HCT116 (cell line): ENCODE results near the gene FBXO42. TPM values are rescaled to one million over a fixed set of nuclear protein-coding genes. Genes with fewer than 3 reads are reported as not detected.

ENCODE experiments used
- ATAC-seq: fragments of 200-7000 bp; cut with Tn5 transposase; 2 replicates; pipeline ENCODE4 v1.9.1; 2020; ENCODE audit warnings: mild to moderate bottlenecking, moderate library complexity
- BruUV-seq: library from RNA; stranded (reverse); fragments of 400-500 nt; replicated peaks from 2 replicates; lab custom pipeline; 2021; lab: Mats Ljungman, UMichigan
- CTCF ChIA-PET: fragments of 300-600 bp; sonication (Branson Sonifier 250); formaldehyde crosslinking; loops from one replicate; lab custom pipeline; 2021; ENCODE audit warnings: antibody characterized with exemption; lab: Charles Lee
- POLR2A ChIA-PET: fragments of 300-600, 350-600 bp; sonication (Branson Sonifier 250); formaldehyde crosslinking; loops from one replicate; lab custom pipeline; 2021; ENCODE audit warnings: antibody characterized with exemption; lab: Charles Lee
- RAD21 ChIA-PET, 2 experiments: fragments of 300-600 bp; sonication (Branson Sonifier 250); formaldehyde crosslinking; loops; one replicate each; lab custom pipeline; 2023; ENCODE audit warnings: low total read pairs in 2 of 2; ENCODE audit not compliant: uncharacterized antibody in 2 of 2, unreplicated experiment in 2 of 2, low non-redundant PET in 1 of 2; lab: Charles Lee
- DNase-seq: peaks from one replicate; pipeline ENCODE4 v3.0.0-alpha.2; 2010; ENCODE audit warnings: low read depth, low spot score
- H2AFZ ChIP-seq: fragments of 200-600 bp; shearing (Covaris generic), sonication (generic); 2 replicates; pipeline ENCODE4 v1.6.1; 2017; ENCODE audit warnings: low read depth, mixed run types, mixed read lengths, antibody characterized with exemption, low read length; ENCODE audit not compliant: poor library complexity, severe bottlenecking
- H3K27ac ChIP-seq: 2 replicates; pipeline ENCODE4 v1.5.1; 2012; ENCODE audit warnings: low read depth, low read length
- H3K27me3 ChIP-seq: fragments of 200-600 bp; sonication (generic); 2 replicates; pipeline ENCODE4 v1.6.1; 2016; ENCODE audit warnings: mixed run types, low read length, mixed read lengths; ENCODE audit not compliant: insufficient read depth
- H3K36me3 ChIP-seq, 2 experiments: fragments of 200-500 bp in 1 of 2; fragments of 200-600 bp in 1 of 2; sonication (Bioruptor generic) in 1 of 2; sonication (generic) in 1 of 2; 2 replicates each; pipeline versions ENCODE4 v1.5.1 to v1.6.1; 2014 to 2016; ENCODE audit warnings: low read length in 2 of 2, inconsistent platforms in 1 of 2, mixed read lengths in 1 of 2, mixed run types in 1 of 2; ENCODE audit not compliant: insufficient read depth in 2 of 2, control insufficient read depth in 1 of 2
- H3K4me1 ChIP-seq, 2 experiments: fragments of 200-600 bp in 1 of 2; sonication (generic) in 1 of 2; 2 replicates each; pipeline versions ENCODE4 v1.5.1 to v1.6.1; 2012 to 2017; ENCODE audit warnings: low read length in 2 of 2, inconsistent platforms in 1 of 2, mild to moderate bottlenecking in 1 of 2, mixed read lengths in 1 of 2, mixed run types in 1 of 2, moderate library complexity in 1 of 2; ENCODE audit not compliant: insufficient read depth in 2 of 2, control insufficient read depth in 1 of 2
- H3K4me2 ChIP-seq: fragments of 200-600 bp; sonication (generic); 2 replicates; pipeline ENCODE4 v1.6.1; 2017; ENCODE audit warnings: mixed run types, low read length, mixed read lengths
- H3K4me3 ChIP-seq, 2 experiments: fragments of 200-600 bp in 1 of 2; sonication (generic) in 1 of 2; replicated peaks in 1 of 2; 2 replicates each; pipeline ENCODE4 v1.5.1; 2011 to 2016; ENCODE audit warnings: low read length in 2 of 2, control low read depth in 1 of 2, low read depth in 1 of 2, mild to moderate bottlenecking in 1 of 2, mixed read lengths in 1 of 2, mixed run types in 1 of 2
- H3K79me2 ChIP-seq: fragments of 200-600 bp; sonication (generic); 2 replicates; pipeline ENCODE4 v1.6.1; 2017; ENCODE audit warnings: mild to moderate bottlenecking, mixed run types, low read length, moderate library complexity, mixed read lengths; ENCODE audit not compliant: insufficient read depth
- H3K9ac ChIP-seq: fragments of 200-600 bp; sonication (generic); 2 replicates; pipeline ENCODE4 v1.6.1; 2016; ENCODE audit warnings: low read length, mixed read lengths
- H3K9me2 ChIP-seq: fragments of 200-600 bp; sonication (generic), shearing (Covaris generic); 2 replicates; pipeline ENCODE4 v1.6.1; 2017; ENCODE audit warnings: mixed run types, mild to moderate bottlenecking, moderate library complexity; ENCODE audit not compliant: insufficient read depth
- H3K9me3 ChIP-seq, 2 experiments: fragments of 200-500 bp in 1 of 2; fragments of 200-600 bp in 1 of 2; sonication (Bioruptor generic) in 1 of 2; sonication (generic) in 1 of 2; 2 replicates each; pipeline ENCODE4 v1.6.1; 2014 to 2017; ENCODE audit warnings: low read length in 2 of 2, mixed read lengths in 2 of 2, inconsistent platforms in 1 of 2, low read depth in 1 of 2, mild to moderate bottlenecking in 1 of 2, mixed run types in 1 of 2, moderate library complexity in 1 of 2; ENCODE audit not compliant: control insufficient read depth in 1 of 2, insufficient read depth in 1 of 2
- H4K20me1 ChIP-seq: fragments of 200-600 bp; sonication (generic), shearing (Covaris generic); 2 replicates; pipeline ENCODE4 v1.6.1; 2017; ENCODE audit warnings: mixed run types, mild to moderate bottlenecking, moderate library complexity; ENCODE audit not compliant: insufficient read depth
- CBX3 ChIP-seq: IDR thresholded peaks from 2 replicates; pipeline ENCODE4 v1.6.1; 2012; ENCODE audit warnings: low read depth
- CEBPB ChIP-seq: IDR thresholded peaks from 2 replicates; pipeline ENCODE4 v1.6.1; 2012; ENCODE audit warnings: low read depth
- CTCF ChIP-seq, 3 experiments: fragments of 200-600 bp in 1 of 3; sonication (generic) in 1 of 3; IDR thresholded peaks in 2 of 3; conservative IDR thresholded peaks in 1 of 3; 2 replicates each; pipeline ENCODE4 v1.5.1; 2012 to 2017; ENCODE audit warnings: low read depth in 2 of 3, low read length in 2 of 3, antibody characterized with exemption in 1 of 3, borderline replicate concordance in 1 of 3, control low read depth in 1 of 3, mild to moderate bottlenecking in 1 of 3, mixed read lengths in 1 of 3, mixed run types in 1 of 3, moderate library complexity in 1 of 3; ENCODE audit not compliant: insufficient read depth in 1 of 3
- EGR1 ChIP-seq: IDR thresholded peaks from 2 replicates; pipeline ENCODE4 v1.6.1; 2012; ENCODE audit warnings: low read depth
- EZH2 ChIP-seq: fragments of 200-600 bp; sonication (generic); IDR thresholded peaks from 2 replicates; pipeline ENCODE4 v1.6.1; 2017; ENCODE audit warnings: antibody characterized with exemption, mixed run types
- EZH2phosphoT487 ChIP-seq: fragments of 200-600 bp; IDR thresholded peaks from 2 replicates; pipeline ENCODE4 v1.6.1; 2018; ENCODE audit warnings: antibody characterized with exemption, borderline replicate concordance
- FOSL1 ChIP-seq: IDR thresholded peaks from 2 replicates; pipeline ENCODE4 v1.6.1; 2012; ENCODE audit warnings: low read depth
- POLR2AphosphoS5 ChIP-seq: IDR thresholded peaks from 2 replicates; pipeline ENCODE4 v1.6.1; 2011; ENCODE audit warnings: mild to moderate bottlenecking, low read depth, low read length, moderate library complexity
- RAD21 ChIP-seq: IDR thresholded peaks from 2 replicates; pipeline ENCODE4 v1.6.1; 2012; ENCODE audit warnings: low read depth, mild to moderate bottlenecking
- REST ChIP-seq: IDR thresholded peaks from 2 replicates; pipeline ENCODE4 v1.6.1; 2012; ENCODE audit warnings: low read depth
- SIN3A ChIP-seq: IDR thresholded peaks from 2 replicates; pipeline ENCODE4 v1.6.1; 2012; ENCODE audit warnings: low read depth
- SP1 ChIP-seq: IDR thresholded peaks from 2 replicates; pipeline ENCODE4 v1.6.1; 2012; ENCODE audit warnings: low read depth
- TCF7L2 ChIP-seq: IDR thresholded peaks from 2 replicates; pipeline ENCODE4 v1.7.0; 2011; ENCODE audit warnings: borderline replicate concordance, inconsistent platforms; ENCODE audit not compliant: insufficient read depth, insufficient read length; ENCODE audit errors: extremely low read depth
- ZFX ChIP-seq: fragments of 450-650 bp; IDR thresholded peaks from 2 replicates; pipeline ENCODE4 v1.6.1; 2017
- intact Hi-C: fragments of 100-400 bp; cut with micrococcal nuclease; formaldehyde crosslinking; loops from 2 replicates; pipeline ENCODE4 v1.10.0; 2022
- total RNA-seq: library from RNA; stranded (reverse); gene quantifications from one replicate; pipeline ENCODE4 v1.2.1, GENCODE V29; 2021; ENCODE audit not compliant: unreplicated experiment

The FBXO42 gene
- total RNA-seq, 1 experiment from 2014 or later = 20.6 TPM

GRCh38 chr1:16243936-16244649 lies 108.2 kb downstream of the FBXO42 start:
- no peaks in the 10 kb centered on the region for H3K9me3 ChIP-seq
- no peak overlapping the region for H3K9ac ChIP-seq
- no peak overlapping the region for H2AFZ ChIP-seq
- no peaks in the 10 kb centered on the region for H4K20me1 ChIP-seq
- no peak overlapping the region for H3K4me2 ChIP-seq
- BruUV-seq = no TSS peak
- ChIA-PET POLR2A (interaction anchor here (0.8 kb wide), 1 partner anchor 27 kb away, joined by 3 read pairs; no protein-coding TSS in a partner anchor), RAD21 (interaction anchor here (1.0 to 1.4 kb wide), 5 partner anchors 55 to 165 kb away, joined by 3 to 7 read pairs (median 4); no protein-coding TSS in a partner anchor), CTCF (interaction anchor here (0.6 to 3.1 kb wide), 9 partner anchors 12 to 377 kb away, joined by 3 to 26 read pairs (median 6); partner anchors contain the start of gene FAM131C)
- H3K79me2 ChIP-seq = no peaks in the 10 kb centered on the region
- H3K9me2 ChIP-seq = no peaks in the 10 kb centered on the region
- peak; percentile 85 for ATAC-seq
- H3K4me1 ChIP-seq = peaks cover 5 to 11% of the 10 kb centered on the region in 2 experiments
- no peaks in the 10 kb centered on the region for H3K27me3 ChIP-seq
- H3K36me3 ChIP-seq = no peaks in the 10 kb centered on the region
- TF ChIP-seq REST (no peak), CTCF (IDR thresholded peaks at IDR 0.05 in 2 of 3, conservative IDR thresholded peaks at IDR 0.05 in 1 of 3; ENCODE audit: borderline replicate concordance in 1 of 3, insufficient read depth in 1 of 3, low read depth in 2 of 3, low read length in 2 of 3) (peak; percentile 85 to 92 (median 89)), CEBPB (no peak), EZH2 (no peak), EZH2phosphoT487 (no peak), EGR1 (no peak), SIN3A (no peak), RAD21 (peak; percentile 98), SP1 (no peak), CBX3 (no peak), POLR2AphosphoS5 (peak; percentile 34), FOSL1 (no peak), ZFX (no peak), TCF7L2 (no peak)
- no peak overlapping the region for H3K27ac ChIP-seq
- no peak overlapping the region for H3K4me3 ChIP-seq
- peak; percentile 65 for DNase-seq
- intact Hi-C loops = loop anchor here (1.0 to 5.0 kb wide), 4 partner anchors 38 to 165 kb away; no protein-coding TSS in a partner anchor
